ENCODE measurements around the gene BACE1. TPM values are rescaled to one million over a fixed set of nuclear protein-coding genes. Genes with fewer than 3 reads are reported as not detected.

Gene BACE1
- total RNA-seq, 1 experiment from 2014 or later: 10.2 TPM

GRCh38 chr11:117271208-117271607, 44.8 kb downstream of the BACE1 start:
- no peak overlapping the region for H2BK15ac ChIP-seq (ENCODE audit: low read depth, low read length)
- no peak for DNase-seq
- Mint-ChIP-seq H3K9me3 (no peaks in the 10 kb centered on the region), H3K36me3 (ENCODE audit: insufficient read depth in 1 of 3, low read depth in 3 of 3) (peaks cover 4 to 28% (median 11%) of the 10 kb centered on the region in 3 experiments), H3K27ac (no peak overlapping the region), H3K4me3 (no peak overlapping the region), H3K27me3 (ENCODE audit: low read depth) (peaks cover 8% of the 10 kb centered on the region; the same call in 1 of the 2 replicates), H3K4me1 (peaks cover 11% of the 10 kb centered on the region in 2 experiments; a peak in 3 of 4 replicates)
- no peaks in the 10 kb centered on the region for H3K79me1 ChIP-seq (ENCODE audit: insufficient read depth, low read depth, low read length, poor library complexity, severe bottlenecking)
- H3K27me3 ChIP-seq (ENCODE audit: insufficient read depth, low read length): no peaks in the 10 kb centered on the region
- TF ChIP-seq CTCF (conservative IDR thresholded peaks at IDR 0.05): no peak
- no peak overlapping the region for H4K5ac ChIP-seq (ENCODE audit: insufficient read length, low read depth, low read length)
- no peak overlapping the region for H2BK120ac ChIP-seq (ENCODE audit: low read depth, low read length, poor library complexity, severe bottlenecking)
- H4K8ac ChIP-seq (replicated peaks; ENCODE audit: insufficient read length, low read depth, low read length): no peak overlapping the region
- no peak overlapping the region for H3K23ac ChIP-seq (ENCODE audit: insufficient read length, low read depth, low read length)
- no peak overlapping the region for H3K18ac ChIP-seq (ENCODE audit: insufficient read length, low read depth, low read length)
- H2AFZ ChIP-seq (ENCODE audit: low read length): no peak overlapping the region
- H3K4ac ChIP-seq (ENCODE audit: low read depth, low read length): no peak overlapping the region
- no peaks in the 10 kb centered on the region for H3K9me3 ChIP-seq (ENCODE audit: control insufficient read depth, low read depth, low read length)
- H2BK12ac ChIP-seq (ENCODE audit: insufficient read length, low read depth, low read length): no peak overlapping the region
- H3K56ac ChIP-seq (ENCODE audit: insufficient read length, low read depth, low read length): no peak overlapping the region
- H2BK5ac ChIP-seq (ENCODE audit: insufficient read length, low read length): no peak overlapping the region
- H4K91ac ChIP-seq (ENCODE audit: insufficient read length, low read depth, low read length): no peak overlapping the region
- no peak overlapping the region for H2BK20ac ChIP-seq (ENCODE audit: low read depth, low read length, poor library complexity, severe bottlenecking)
- WGBS (ENCODE audit: extremely low coverage, insufficient read length, low lambda C conversion rate): no CpG with 5 or more reads among the region's 4 CpGs
- no peak overlapping the region for H3T11ph ChIP-seq (ENCODE audit: low read length)
- H4K20me1 ChIP-seq (ENCODE audit: control insufficient read depth, insufficient read depth, insufficient read length): no peaks in the 10 kb centered on the region
- H3K27ac ChIP-seq (ENCODE audit: insufficient read length, low read depth, low read length): no peak overlapping the region
- no peaks in the 10 kb centered on the region for H3K79me2 ChIP-seq (ENCODE audit: insufficient read depth, low read length)
- H3K14ac ChIP-seq (ENCODE audit: insufficient read depth, low read length): no peak overlapping the region
- no peaks in the 10 kb centered on the region for H3K23me2 ChIP-seq (ENCODE audit: insufficient read length, low read depth, low read length, poor library complexity, severe bottlenecking)
- no peak overlapping the region for H3K9ac ChIP-seq (ENCODE audit: extremely low read depth, insufficient read length, low read length)
- H2AK5ac ChIP-seq (ENCODE audit: insufficient read length, low read length): no peak overlapping the region
- no peak overlapping the region for H3K4me2 ChIP-seq (ENCODE audit: insufficient read depth, insufficient read length, low read length)
- H3K4me1 ChIP-seq (ENCODE audit: insufficient read depth, low read length): no peaks in the 10 kb centered on the region
